ENCODE results near the gene WDR82. TPM values are rescaled to one million over a fixed set of nuclear protein-coding genes. Genes with fewer than 3 reads are reported as not detected.

The WDR82 gene
- total RNA-seq, 1 donor from 2014 or later = 127 TPM

- intact Hi-C loops (cut with micrococcal nuclease) = loop anchor here (2.0 kb wide), 1 partner anchor 297 kb away; the partner anchor contains the start of gene UQCC5
Measured at GRCh38 chr3:52240059-52240885, 38.2 kb downstream of the WDR82 start.

GRCh38 chr3:52238761-52239701 lies 39.4 kb downstream of the WDR82 start, which contains the start of gene TWF2:
TSS of gene TWF2 (minus strand) at chr3:52239158. CDS start at chr3:52239016, 142 bp downstream.
- intact Hi-C loops (cut with micrococcal nuclease) = loop anchor here (1.0 to 2.0 kb wide), 10 partner anchors 14 to 244 kb away; partner anchors contain the start of genes POC1A, RPL29 and WDR82

GRCh38 chr3:52238193-52238760 lies 40.2 kb downstream of the WDR82 start:
- intact Hi-C loops (cut with micrococcal nuclease) = loop anchor here (2.0 kb wide), 3 partner anchors 15 to 243 kb away; partner anchors contain the start of gene RPL29

- intact Hi-C loops (cut with micrococcal nuclease) = loop anchor here (2.0 kb wide), 3 partner anchors 15 to 243 kb away; partner anchors contain the start of gene RPL29
Measured at GRCh38 chr3:52237657-52238172, 40.7 kb downstream of the WDR82 start.

- intact Hi-C loops (cut with micrococcal nuclease) = no loop called here
Measured at GRCh38 chr3:52237006-52237656, 41.3 kb downstream of the WDR82 start.

- intact Hi-C loops (cut with micrococcal nuclease) = no loop called here
Measured at GRCh38 chr3:52236424-52236886, 42.0 kb downstream of the WDR82 start.

- intact Hi-C loops (cut with micrococcal nuclease) = no loop called here
Measured at GRCh38 chr3:52234516-52235447, 43.7 kb downstream of the WDR82 start.

GRCh38 chr3:52233968-52234367 lies 44.5 kb downstream of the WDR82 start:
- intact Hi-C loops (cut with micrococcal nuclease) = no loop called here

GRCh38 chr3:52233108-52233591 lies 45.3 kb downstream of the WDR82 start:
- intact Hi-C loops (cut with micrococcal nuclease) = no loop called here

GRCh38 chr3:52232279-52233107 lies 46.0 kb downstream of the WDR82 start:
- intact Hi-C loops (cut with micrococcal nuclease) = no loop called here

- intact Hi-C loops (cut with micrococcal nuclease) = loop anchor here (1.0 kb wide), 2 partner anchors 11 to 108 kb away; no protein-coding TSS in a partner anchor
Measured at GRCh38 chr3:52231502-52232278, 46.8 kb downstream of the WDR82 start.

- intact Hi-C loops (cut with micrococcal nuclease) = loop anchor here (1.0 kb wide), 2 partner anchors 11 to 108 kb away; no protein-coding TSS in a partner anchor
Measured at GRCh38 chr3:52230889-52231499, 47.5 kb downstream of the WDR82 start.

GRCh38 chr3:52230461-52230860 lies 48.0 kb downstream of the WDR82 start:
- intact Hi-C loops (cut with micrococcal nuclease) = no loop called here

GRCh38 chr3:52229656-52230055 lies 48.8 kb downstream of the WDR82 start:
- intact Hi-C loops (cut with micrococcal nuclease) = loop anchor here (10.0 kb wide), 1 partner anchor 175 kb away; the partner anchor contains the start of gene DUSP7

GRCh38 chr3:52228751-52229291 lies 49.6 kb downstream of the WDR82 start:
- intact Hi-C loops (cut with micrococcal nuclease) = loop anchor here (10.0 kb wide), 1 partner anchor 174 kb away; the partner anchor contains the start of gene DUSP7

GRCh38 chr3:52228266-52228665 lies 50.2 kb downstream of the WDR82 start:
- intact Hi-C loops (cut with micrococcal nuclease) = loop anchor here (10.0 kb wide), 1 partner anchor 173 kb away; the partner anchor contains the start of gene DUSP7
